ENCODE measurements around the gene CGNL1. TPM values are rescaled to one million over a fixed set of nuclear protein-coding genes. Genes with fewer than 3 reads are reported as not detected.

Gene CGNL1
- total RNA-seq, 1 donor from 2014 or later, result 5.4 TPM

- peaks cover 5% of the 10 kb centered on the region for H3K9me3 Mint-ChIP-seq (ENCODE audit: unreplicated experiment)
- TF ChIP-seq, protein P1, sequence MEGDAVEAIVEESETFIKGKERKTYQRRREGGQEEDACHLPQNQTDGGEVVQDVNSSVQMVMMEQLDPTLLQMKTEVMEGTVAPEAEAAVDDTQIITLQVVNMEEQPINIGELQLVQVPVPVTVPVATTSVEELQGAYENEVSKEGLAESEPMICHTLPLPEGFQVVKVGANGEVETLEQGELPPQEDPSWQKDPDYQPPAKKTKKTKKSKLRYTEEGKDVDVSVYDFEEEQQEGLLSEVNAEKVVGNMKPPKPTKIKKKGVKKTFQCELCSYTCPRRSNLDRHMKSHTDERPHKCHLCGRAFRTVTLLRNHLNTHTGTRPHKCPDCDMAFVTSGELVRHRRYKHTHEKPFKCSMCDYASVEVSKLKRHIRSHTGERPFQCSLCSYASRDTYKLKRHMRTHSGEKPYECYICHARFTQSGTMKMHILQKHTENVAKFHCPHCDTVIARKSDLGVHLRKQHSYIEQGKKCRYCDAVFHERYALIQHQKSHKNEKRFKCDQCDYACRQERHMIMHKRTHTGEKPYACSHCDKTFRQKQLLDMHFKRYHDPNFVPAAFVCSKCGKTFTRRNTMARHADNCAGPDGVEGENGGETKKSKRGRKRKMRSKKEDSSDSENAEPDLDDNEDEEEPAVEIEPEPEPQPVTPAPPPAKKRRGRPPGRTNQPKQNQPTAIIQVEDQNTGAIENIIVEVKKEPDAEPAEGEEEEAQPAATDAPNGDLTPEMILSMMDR (IDR thresholded peaks at IDR 0.05; ENCODE audit: partially characterized antibody, unreplicated experiment), result no peak
- no peak overlapping the region for H3K27ac Mint-ChIP-seq (ENCODE audit: unreplicated experiment)
- no peak overlapping the region for H3K4me3 Mint-ChIP-seq (ENCODE audit: unreplicated experiment)
- DNase-seq, result no peak
- H3K4me1 Mint-ChIP-seq (ENCODE audit: low read depth, unreplicated experiment), result no peaks in the 10 kb centered on the region
- peaks cover 4% of the 10 kb centered on the region for H3K27me3 Mint-ChIP-seq (ENCODE audit: unreplicated experiment)
- H3K36me3 Mint-ChIP-seq (ENCODE audit: unreplicated experiment), result no peaks in the 10 kb centered on the region
Observed at GRCh38 chr15:57573151-57573550, 196.8 kb downstream of the CGNL1 start.

DNA sequence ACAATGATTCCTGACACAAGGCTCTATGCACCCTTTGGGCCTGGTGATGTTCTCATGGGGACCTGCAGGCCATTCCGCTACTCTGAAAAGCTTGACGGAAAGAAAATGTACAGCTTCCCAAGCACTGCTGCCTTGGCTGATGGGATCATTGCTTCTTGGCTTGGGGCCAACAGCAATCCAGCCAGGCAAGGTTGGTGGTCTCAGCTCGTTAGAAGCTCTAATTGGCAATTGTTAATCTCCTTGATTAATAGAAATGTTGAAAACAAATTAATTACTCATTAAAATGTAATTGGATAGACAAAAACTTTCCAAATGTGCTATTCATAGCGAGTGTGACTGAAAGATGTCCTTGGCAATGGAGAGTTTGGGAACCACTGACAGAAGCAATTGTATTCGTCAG is 199.1 kb downstream of the CGNL1 start:
- H3K27ac Mint-ChIP-seq (ENCODE audit: unreplicated experiment), result no peak overlapping the region
- no peaks in the 10 kb centered on the region for H3K36me3 Mint-ChIP-seq (ENCODE audit: unreplicated experiment)
- no peak overlapping the region for H3K4me3 Mint-ChIP-seq (ENCODE audit: unreplicated experiment)
- no peaks in the 10 kb centered on the region for H3K4me1 Mint-ChIP-seq (ENCODE audit: low read depth, unreplicated experiment)
- H3K9me3 Mint-ChIP-seq (ENCODE audit: unreplicated experiment), result peaks cover 7% of the 10 kb centered on the region
- TF ChIP-seq, protein P1 (IDR thresholded peaks at IDR 0.05; ENCODE audit: partially characterized antibody, unreplicated experiment), result no peak
- H3K27me3 Mint-ChIP-seq (ENCODE audit: unreplicated experiment), result peaks cover 4% of the 10 kb centered on the region
- no peak for DNase-seq

- no peaks in the 10 kb centered on the region for H3K4me1 Mint-ChIP-seq (ENCODE audit: low read depth, unreplicated experiment)
- no peak overlapping the region for H3K4me3 Mint-ChIP-seq (ENCODE audit: unreplicated experiment)
- TF ChIP-seq, protein P1 (IDR thresholded peaks at IDR 0.05; ENCODE audit: partially characterized antibody, unreplicated experiment), result no peak
- peaks cover 4% of the 10 kb centered on the region for H3K27me3 Mint-ChIP-seq (ENCODE audit: unreplicated experiment)
- no peak for DNase-seq
- H3K36me3 Mint-ChIP-seq (ENCODE audit: unreplicated experiment), result peaks cover 8% of the 10 kb centered on the region
- H3K27ac Mint-ChIP-seq (ENCODE audit: unreplicated experiment), result no peak overlapping the region
- H3K9me3 Mint-ChIP-seq (ENCODE audit: unreplicated experiment), result peaks cover 7% of the 10 kb centered on the region
Observed at GRCh38 chr15:57578288-57578900, 202.1 kb downstream of the CGNL1 start.

DNA sequence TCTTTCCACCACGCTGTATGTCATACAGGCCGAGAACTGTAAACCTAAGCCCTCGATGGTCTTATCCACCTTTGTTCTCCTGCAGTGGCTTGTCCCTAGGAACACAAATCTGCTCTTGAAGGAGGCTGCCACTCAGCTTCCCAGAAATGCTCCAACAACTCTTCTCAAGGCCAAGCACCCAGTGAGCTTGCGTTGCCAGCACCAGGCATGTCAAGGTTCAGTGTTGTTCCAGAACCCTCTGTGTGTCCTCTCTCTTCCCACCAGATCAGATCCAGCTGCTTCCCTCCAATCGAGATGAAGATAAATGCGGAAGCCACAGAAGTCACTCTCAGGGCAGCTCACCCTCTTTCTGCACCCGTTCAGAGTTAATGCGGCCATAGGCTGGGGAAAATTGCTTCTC is 204.1 kb downstream of the CGNL1 start:
- Mint-ChIP-seq H3K4me3 (ENCODE audit: unreplicated experiment) (no peak overlapping the region), H3K27ac (ENCODE audit: unreplicated experiment) (no peak overlapping the region), H3K9me3 (ENCODE audit: unreplicated experiment) (peaks cover 2% of the 10 kb centered on the region), H3K4me1 (ENCODE audit: low read depth, unreplicated experiment) (no peaks in the 10 kb centered on the region), H3K36me3 (ENCODE audit: unreplicated experiment) (peaks cover 11% of the 10 kb centered on the region), H3K27me3 (ENCODE audit: unreplicated experiment) (peaks cover 4% of the 10 kb centered on the region)
- DNase-seq, result no peak
- TF ChIP-seq, protein P1 (IDR thresholded peaks at IDR 0.05; ENCODE audit: partially characterized antibody, unreplicated experiment), result no peak

DNA sequence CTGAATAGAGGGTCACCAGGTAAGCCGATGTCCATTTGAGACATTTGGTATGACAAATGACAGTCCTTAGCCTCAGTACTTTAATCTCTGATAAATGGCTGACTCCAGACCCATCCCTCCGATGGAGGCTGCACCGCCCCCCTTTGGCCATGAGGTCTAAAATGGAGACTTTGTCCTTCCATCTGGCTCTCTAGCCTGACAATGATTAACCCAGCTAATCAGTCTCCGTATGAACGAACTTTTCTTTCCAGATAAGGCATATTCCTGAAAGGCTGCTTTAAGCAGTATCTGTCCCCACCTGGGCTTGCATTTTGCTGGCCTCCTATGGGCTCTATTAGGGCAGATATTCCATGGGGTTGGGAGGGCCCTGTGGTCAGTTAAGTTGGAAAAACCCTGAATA is 204.6 kb downstream of the CGNL1 start:
- TF ChIP-seq, protein P1 (IDR thresholded peaks at IDR 0.05; ENCODE audit: partially characterized antibody, unreplicated experiment), result no peak
- H3K4me1 Mint-ChIP-seq (ENCODE audit: low read depth, unreplicated experiment), result no peaks in the 10 kb centered on the region
- peaks cover 11% of the 10 kb centered on the region for H3K36me3 Mint-ChIP-seq (ENCODE audit: unreplicated experiment)
- DNase-seq, result no peak
- peaks cover 2% of the 10 kb centered on the region for H3K27me3 Mint-ChIP-seq (ENCODE audit: unreplicated experiment)
- H3K9me3 Mint-ChIP-seq (ENCODE audit: unreplicated experiment), result peaks cover 2% of the 10 kb centered on the region
- H3K4me3 Mint-ChIP-seq (ENCODE audit: unreplicated experiment), result no peak overlapping the region
- H3K27ac Mint-ChIP-seq (ENCODE audit: unreplicated experiment), result no peak overlapping the region

Measured in glutamatergic neuron (in vitro differentiated cells).